Bronchial epithelial cell (primary cell): ENCODE data around the gene KRT7. TPM values are rescaled to one million over a fixed set of nuclear protein-coding genes. Genes with fewer than 3 reads are reported as not detected.

Source experiments
- DNase-seq: peaks from one replicate; pipeline ENCODE4 v3.0.0-alpha.2; 2010; ENCODE audit warnings: low read depth
- FAIRE-seq: peaks from 2 replicates; lab custom pipeline; 2011; peaks lifted over from hg19 to GRCh38; lab: Jason Lieb, UNC
- H3K27me3 ChIP-seq: 2 replicates; pipeline ENCODE4 v1.5.1; 2011; ENCODE audit warnings: low read length; ENCODE audit not compliant: control insufficient read depth, insufficient read depth
- H3K36me3 ChIP-seq: 2 replicates; pipeline ENCODE4 v1.5.1; 2011; ENCODE audit warnings: low read length; ENCODE audit not compliant: control insufficient read depth, insufficient read depth
- H3K4me3 ChIP-seq: 2 replicates; pipeline ENCODE4 v1.5.1; 2011; ENCODE audit warnings: mild to moderate bottlenecking, low read depth, low read length, control low read depth
- total RNA-seq: library from RNA; depleted of rRNA; stranded (reverse); fragments of >200 nt; gene quantifications from 2 replicates; pipeline ENCODE4 v1.2.1, GENCODE V29; 2014
- TF ChIP-seq, protein P1 (sequence below): IDR thresholded peaks from 2 replicates; pipeline ENCODE4 v1.5.1; 2011; ENCODE audit warnings: mild to moderate bottlenecking, moderate library complexity, low read length, control low read depth, inconsistent platforms; ENCODE audit not compliant: insufficient read depth, severe bottlenecking

The KRT7 gene
- total RNA-seq, 1 donor from 2014 or later = 895 TPM

DNA sequence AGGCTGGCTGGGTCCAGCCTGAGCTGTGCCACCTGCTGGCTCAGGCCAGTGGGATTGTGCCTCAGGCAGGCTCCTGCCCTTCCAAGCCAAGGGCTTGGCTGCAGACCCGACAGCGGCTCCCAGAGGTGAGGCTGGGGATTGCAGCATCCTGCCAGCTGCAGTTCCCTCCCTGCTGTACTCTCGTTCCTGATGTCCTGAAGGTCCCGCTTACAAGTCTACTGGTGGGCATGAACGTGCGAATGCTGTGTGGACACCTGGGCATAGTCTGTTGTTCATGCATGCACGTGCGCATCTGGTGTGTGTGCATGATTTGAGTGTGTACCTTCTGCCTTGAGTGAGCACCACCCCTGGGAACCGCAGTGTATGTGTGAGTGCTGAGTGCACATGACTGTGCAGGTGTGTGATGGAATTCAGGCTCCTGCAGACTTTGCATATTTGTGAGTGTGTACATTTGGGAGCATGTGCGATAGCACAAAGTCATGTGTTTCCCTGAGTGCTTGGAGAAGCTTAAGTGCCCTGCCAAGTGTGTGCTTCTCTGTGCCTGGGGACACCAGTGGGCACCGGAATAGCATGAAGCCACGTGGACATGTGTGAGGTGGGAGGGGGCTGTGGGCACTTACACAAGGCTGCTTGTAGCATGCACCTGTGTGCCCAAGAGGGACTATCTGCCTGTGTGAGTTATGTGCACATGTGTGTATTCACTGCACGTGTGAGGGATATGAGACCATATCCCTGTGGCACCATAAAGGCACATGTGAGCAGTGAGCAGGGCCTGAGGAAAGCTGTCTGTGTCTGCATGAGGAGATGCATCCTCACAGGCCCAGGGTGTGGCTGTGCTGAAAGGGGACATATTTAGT lies 19.3 kb upstream of the KRT7 start:
- FAIRE-seq (peak; percentile 92), DNase-seq (peak; percentile 77)
- no peak overlapping the region for H3K4me3 ChIP-seq
- TF ChIP-seq, protein P1, sequence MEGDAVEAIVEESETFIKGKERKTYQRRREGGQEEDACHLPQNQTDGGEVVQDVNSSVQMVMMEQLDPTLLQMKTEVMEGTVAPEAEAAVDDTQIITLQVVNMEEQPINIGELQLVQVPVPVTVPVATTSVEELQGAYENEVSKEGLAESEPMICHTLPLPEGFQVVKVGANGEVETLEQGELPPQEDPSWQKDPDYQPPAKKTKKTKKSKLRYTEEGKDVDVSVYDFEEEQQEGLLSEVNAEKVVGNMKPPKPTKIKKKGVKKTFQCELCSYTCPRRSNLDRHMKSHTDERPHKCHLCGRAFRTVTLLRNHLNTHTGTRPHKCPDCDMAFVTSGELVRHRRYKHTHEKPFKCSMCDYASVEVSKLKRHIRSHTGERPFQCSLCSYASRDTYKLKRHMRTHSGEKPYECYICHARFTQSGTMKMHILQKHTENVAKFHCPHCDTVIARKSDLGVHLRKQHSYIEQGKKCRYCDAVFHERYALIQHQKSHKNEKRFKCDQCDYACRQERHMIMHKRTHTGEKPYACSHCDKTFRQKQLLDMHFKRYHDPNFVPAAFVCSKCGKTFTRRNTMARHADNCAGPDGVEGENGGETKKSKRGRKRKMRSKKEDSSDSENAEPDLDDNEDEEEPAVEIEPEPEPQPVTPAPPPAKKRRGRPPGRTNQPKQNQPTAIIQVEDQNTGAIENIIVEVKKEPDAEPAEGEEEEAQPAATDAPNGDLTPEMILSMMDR = peak; percentile 100
- no peaks in the 10 kb centered on the region for H3K27me3 ChIP-seq
- H3K36me3 ChIP-seq = no peaks in the 10 kb centered on the region

GRCh38 chr12:52214421-52214802 lies 18.6 kb upstream of the KRT7 start:
- no peak for DNase-seq
- FAIRE-seq = no peak

DNA sequence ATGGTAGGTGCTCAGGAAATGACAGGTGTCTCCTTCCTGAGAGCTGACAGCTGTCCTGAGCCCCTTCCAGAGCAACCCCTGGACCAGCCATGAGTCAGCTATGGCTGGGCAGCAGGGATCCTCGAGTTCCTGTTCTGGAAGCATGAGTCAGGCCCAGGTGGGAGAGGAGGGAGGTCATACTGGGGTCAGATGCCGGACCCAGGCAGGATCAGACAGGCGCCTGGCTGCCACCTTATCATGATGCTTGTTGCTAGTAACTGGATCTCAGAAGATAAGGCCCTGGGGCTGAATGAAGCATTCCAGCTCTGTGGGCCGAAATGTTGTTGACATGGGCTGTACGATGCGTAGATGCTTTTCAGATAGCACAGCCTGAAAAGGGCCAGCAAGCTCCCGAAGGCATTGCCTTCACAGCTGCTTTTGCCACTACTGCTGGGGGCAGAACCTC lies 17.4 kb upstream of the KRT7 start:
- Histone ChIP-seq H3K36me3 (no peaks in the 10 kb centered on the region), H3K27me3 (no peaks in the 10 kb centered on the region), H3K4me3 (no peak overlapping the region)
- FAIRE-seq (no peak), DNase-seq (peak; percentile 97)
- TF ChIP-seq, protein P1 = no peak

More at GRCh38 chr12:52214421-52214802, 18.6 kb upstream of the KRT7 start:
- no peaks in the 10 kb centered on the region for H3K36me3 ChIP-seq
- TF ChIP-seq, protein P1 = no peak
- no peak overlapping the region for H3K4me3 ChIP-seq
- H3K27me3 ChIP-seq = no peaks in the 10 kb centered on the region

DNA sequence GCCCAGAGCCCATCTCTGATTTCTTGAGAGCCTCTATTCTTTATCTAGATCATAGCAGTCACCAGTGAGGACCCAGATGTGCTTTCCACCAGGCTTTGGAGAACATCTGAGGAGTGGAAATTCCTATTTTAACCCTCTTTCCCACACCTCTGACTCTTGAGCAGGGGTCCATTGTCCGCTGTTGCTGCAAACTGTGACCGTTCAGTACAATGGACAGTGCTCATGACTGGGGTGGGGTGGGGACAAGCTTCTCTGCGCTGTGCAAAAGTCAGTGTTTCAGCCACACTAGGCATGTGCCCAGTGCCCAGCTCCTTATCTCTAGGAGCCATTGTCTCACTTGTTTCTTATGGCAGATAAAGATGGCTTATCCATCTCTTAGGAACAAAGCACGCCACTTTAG lies 16.9 kb upstream of the KRT7 start:
- DNase-seq = no peak
- H3K36me3 ChIP-seq = no peaks in the 10 kb centered on the region
- no peaks in the 10 kb centered on the region for H3K27me3 ChIP-seq
- H3K4me3 ChIP-seq = no peak overlapping the region
- no peak for FAIRE-seq
- TF ChIP-seq, protein P1 = no peak

DNA sequence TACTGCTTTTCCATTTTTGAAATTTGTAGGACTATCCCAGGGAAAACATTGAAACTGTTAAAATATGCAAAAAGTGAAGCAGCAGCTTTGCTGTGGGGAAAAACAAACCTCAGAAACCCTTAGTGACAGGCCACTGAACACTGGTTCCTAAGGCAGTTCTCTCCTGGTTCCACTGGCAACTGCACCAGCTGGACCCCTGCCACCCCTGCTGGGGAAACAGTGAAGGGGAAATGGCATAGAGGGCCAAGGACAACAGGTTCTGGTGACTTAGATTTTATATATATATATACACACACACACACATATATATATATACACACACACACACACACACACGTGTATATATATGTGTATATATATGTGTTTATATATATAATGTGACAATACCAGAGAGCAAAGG lies 16.2 kb upstream of the KRT7 start:
- no peak overlapping the region for H3K4me3 ChIP-seq
- H3K36me3 ChIP-seq = no peaks in the 10 kb centered on the region
- TF ChIP-seq, protein P1 = no peak
- no peaks in the 10 kb centered on the region for H3K27me3 ChIP-seq
- DNase-seq (no peak), FAIRE-seq (no peak)
